Measurements from ENCODE around the gene WDR33. TPM values are rescaled to one million over a fixed set of nuclear protein-coding genes. Genes with fewer than 3 reads are reported as not detected.
A peak's percentile ranks its signal among the peaks of the same experiment; 100 is the strongest.
"Not testable (repeated sequence)": the region's sequence is repeated elsewhere in the genome, so short reads cannot be mapped to it uniquely, and the experiment has no call there.

The WDR33 gene
- total RNA-seq, 2 donors from 2014 or later = 25.4 to 41.9 TPM

DNA sequence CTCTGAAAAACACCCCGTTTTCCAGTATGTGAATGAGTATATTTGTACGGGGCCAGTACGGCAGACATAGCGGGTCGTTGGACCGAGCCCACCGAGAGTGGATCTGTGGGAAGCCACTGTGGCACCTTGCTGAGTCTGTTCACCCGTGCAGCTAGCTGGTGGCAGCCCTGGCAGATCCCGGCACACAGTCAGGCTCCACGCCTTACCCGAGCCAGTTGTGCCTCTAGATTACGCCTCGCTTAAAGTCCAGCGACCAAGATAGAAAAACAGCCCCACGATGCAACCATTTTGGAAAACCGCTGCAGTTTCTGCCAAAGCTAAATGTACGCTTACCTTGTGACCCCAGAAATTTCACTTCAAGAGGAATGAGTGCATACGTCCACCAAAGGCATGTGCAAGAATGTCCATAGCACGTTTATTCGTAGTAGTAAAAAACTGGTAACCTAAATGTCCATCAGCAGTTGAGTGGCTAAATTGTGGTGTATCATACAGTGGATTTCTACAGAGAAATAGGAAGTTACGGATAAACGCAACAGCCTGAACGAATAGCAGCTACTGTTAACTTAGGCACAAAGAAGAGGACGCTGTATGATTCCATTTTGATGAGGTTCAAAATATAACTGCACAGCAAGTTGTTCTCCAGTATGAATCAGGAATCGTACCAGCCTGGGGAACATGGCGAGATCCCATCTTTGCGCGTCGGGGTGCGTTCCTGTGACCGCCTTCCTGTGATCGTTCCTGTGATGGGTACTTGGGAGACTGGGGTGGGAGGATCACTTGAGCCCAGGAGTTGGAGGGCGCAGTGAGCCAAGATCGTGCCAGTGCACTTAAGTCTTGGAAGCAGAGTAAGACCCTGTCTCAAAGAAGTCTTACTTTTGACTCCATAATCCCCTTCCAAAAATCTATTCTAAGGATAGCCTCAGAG is 688 bp upstream of the WDR33 start:
- H3K27ac ChIP-seq = peak overlapping the region; percentile 87 to 94
- WGBS = 40% methylated on average over 34 of the region's 34 CpGs
- H3K4me1 ChIP-seq (replicated peaks) = no peaks in the 10 kb centered on the region
- DNase-seq (ENCODE audit: low spot score) = no peak
- no peak for TF ChIP-seq POLR2A (IDR thresholded peaks at IDR 0.05)
- no peak for TF ChIP-seq POLR2AphosphoS5 (IDR thresholded peaks at IDR 0.05)
- TF ChIP-seq, protein P1, sequence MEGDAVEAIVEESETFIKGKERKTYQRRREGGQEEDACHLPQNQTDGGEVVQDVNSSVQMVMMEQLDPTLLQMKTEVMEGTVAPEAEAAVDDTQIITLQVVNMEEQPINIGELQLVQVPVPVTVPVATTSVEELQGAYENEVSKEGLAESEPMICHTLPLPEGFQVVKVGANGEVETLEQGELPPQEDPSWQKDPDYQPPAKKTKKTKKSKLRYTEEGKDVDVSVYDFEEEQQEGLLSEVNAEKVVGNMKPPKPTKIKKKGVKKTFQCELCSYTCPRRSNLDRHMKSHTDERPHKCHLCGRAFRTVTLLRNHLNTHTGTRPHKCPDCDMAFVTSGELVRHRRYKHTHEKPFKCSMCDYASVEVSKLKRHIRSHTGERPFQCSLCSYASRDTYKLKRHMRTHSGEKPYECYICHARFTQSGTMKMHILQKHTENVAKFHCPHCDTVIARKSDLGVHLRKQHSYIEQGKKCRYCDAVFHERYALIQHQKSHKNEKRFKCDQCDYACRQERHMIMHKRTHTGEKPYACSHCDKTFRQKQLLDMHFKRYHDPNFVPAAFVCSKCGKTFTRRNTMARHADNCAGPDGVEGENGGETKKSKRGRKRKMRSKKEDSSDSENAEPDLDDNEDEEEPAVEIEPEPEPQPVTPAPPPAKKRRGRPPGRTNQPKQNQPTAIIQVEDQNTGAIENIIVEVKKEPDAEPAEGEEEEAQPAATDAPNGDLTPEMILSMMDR (IDR thresholded peaks at IDR 0.05) = no peak
- no peaks in the 10 kb centered on the region for H3K9me3 ChIP-seq
- H3K4me3 ChIP-seq = peak overlapping the region; percentile 52 to 66
- no peaks in the 10 kb centered on the region for H3K36me3 ChIP-seq
- H3K27me3 ChIP-seq (replicated peaks; ENCODE audit: insufficient read depth) = no peaks in the 10 kb centered on the region
- intact Hi-C loops (cut with DNase I) = no loop called here

GRCh38 chr2:127810156-127810618 is 784 bp downstream of the WDR33 start:
- WGBS = under 1% methylated on average over 10 of the region's 10 CpGs
- intact Hi-C loops (cut with DNase I) = no loop called here
- Histone ChIP-seq H3K27ac (peak overlapping the region; percentile 87 to 94), H3K4me1 (replicated peaks) (no peaks in the 10 kb centered on the region), H3K9me3 (no peaks in the 10 kb centered on the region), H3K27me3 (replicated peaks; ENCODE audit: insufficient read depth) (no peaks in the 10 kb centered on the region), H3K36me3 (no peaks in the 10 kb centered on the region), H3K4me3 (peak overlapping the region; percentile 52 to 66)
- TF ChIP-seq, protein P1 (IDR thresholded peaks at IDR 0.05) = no peak
- no peak for TF ChIP-seq POLR2A (IDR thresholded peaks at IDR 0.05)
- TF ChIP-seq POLR2AphosphoS5 (IDR thresholded peaks at IDR 0.05) = no peak
- peak; percentile 12 for DNase-seq (ENCODE audit: low spot score)

DNA sequence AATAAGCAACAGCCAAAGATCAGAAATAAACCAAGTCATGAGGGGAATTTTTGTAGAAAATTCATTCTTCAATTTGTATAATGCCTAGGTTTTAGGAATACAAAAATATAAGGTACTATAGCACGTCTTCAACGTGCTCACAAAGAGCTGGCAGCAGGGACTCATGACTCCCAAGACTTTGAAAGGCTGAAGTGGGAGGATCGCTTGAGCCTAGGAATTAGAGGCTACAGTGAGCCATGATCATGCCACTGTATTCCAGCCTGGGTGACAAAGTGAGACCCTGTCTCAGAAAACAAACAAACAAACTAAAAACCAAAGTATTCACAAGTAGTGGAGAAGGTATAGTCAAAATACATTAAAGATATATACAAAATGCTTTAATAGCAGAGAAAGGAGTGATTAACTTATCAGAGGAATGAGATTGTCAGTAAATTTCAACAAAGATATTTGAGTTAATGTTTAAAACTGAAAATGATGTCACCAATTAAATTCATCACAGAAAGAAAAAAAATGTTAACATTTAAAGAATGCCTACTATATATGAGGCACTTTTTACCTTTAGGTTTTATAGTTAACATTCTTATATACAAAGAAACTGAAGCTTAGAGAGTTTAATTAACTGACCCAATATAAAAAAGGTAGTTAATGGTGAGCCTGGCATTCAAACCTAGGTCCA is 3.2 kb downstream of the WDR33 start:
- intact Hi-C loops (cut with DNase I) = no loop called here
- TF ChIP-seq POLR2AphosphoS5 (IDR thresholded peaks at IDR 0.05) (no peak), POLR2A (IDR thresholded peaks at IDR 0.05) (no peak)
- TF ChIP-seq, protein P1 (IDR thresholded peaks at IDR 0.05) = no peak
- H3K9me3 ChIP-seq = no peaks in the 10 kb centered on the region
- no peak for DNase-seq (ENCODE audit: low spot score)
- no peak overlapping the region for H3K27ac ChIP-seq
- H3K4me1 ChIP-seq (replicated peaks) = no peaks in the 10 kb centered on the region
- H3K27me3 ChIP-seq (replicated peaks; ENCODE audit: insufficient read depth) = no peaks in the 10 kb centered on the region
- no peaks in the 10 kb centered on the region for H3K36me3 ChIP-seq
- H3K4me3 ChIP-seq = no peak overlapping the region
- WGBS = 83% methylated on average over 3 of the region's 3 CpGs

GRCh38 chr2:127806860-127807259 is 4.1 kb downstream of the WDR33 start:
- H3K27ac ChIP-seq = not testable (repeated sequence)

DNA sequence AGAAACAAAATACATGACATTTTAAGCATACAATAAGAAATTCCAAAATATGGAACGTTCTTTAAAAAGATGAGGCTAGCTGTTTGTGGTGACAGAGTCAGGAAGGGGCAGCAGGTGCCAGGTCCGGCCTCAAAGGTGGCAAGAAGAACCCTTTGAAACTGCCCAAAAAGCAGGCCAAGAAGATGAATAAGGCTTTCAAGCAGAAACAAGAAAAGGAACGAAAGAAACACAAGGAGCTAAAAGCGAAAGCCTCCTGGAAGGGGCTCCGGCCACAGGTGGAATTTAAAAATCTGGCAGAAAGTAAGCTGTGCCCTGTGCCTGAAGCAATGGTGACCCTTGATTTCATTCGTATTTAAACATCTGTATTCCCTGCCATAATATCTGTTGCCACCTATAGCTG is 5.5 kb downstream of the WDR33 start:
- intact Hi-C loops (cut with DNase I) = no loop called here
- H3K27ac ChIP-seq = no peak overlapping the region
- no peak for TF ChIP-seq POLR2AphosphoS5 (IDR thresholded peaks at IDR 0.05)
- no peak for TF ChIP-seq POLR2A (IDR thresholded peaks at IDR 0.05)
- TF ChIP-seq, protein P1 (IDR thresholded peaks at IDR 0.05) = no peak
- H3K36me3 ChIP-seq = no peaks in the 10 kb centered on the region
- H3K27me3 ChIP-seq (replicated peaks; ENCODE audit: insufficient read depth) = no peaks in the 10 kb centered on the region
- H3K4me3 ChIP-seq = no peak overlapping the region
- H3K4me1 ChIP-seq (replicated peaks) = no peaks in the 10 kb centered on the region
- H3K9me3 ChIP-seq = no peaks in the 10 kb centered on the region
- 84% methylated on average over 6 of the region's 6 CpGs for WGBS
- no peak for DNase-seq (ENCODE audit: low spot score)

More at GRCh38 chr2:127806860-127807259, 4.1 kb downstream of the WDR33 start:
- DNase-seq (ENCODE audit: low spot score); H3K36me3 ChIP-seq; intact Hi-C loops (cut with DNase I); H3K27me3 ChIP-seq (replicated peaks; ENCODE audit: insufficient read depth); H3K4me1 ChIP-seq (replicated peaks); H3K4me3 ChIP-seq; H3K9me3 ChIP-seq: not testable (repeated sequence)
- WGBS = 81% methylated on average over 6 of the region's 6 CpGs
